ENCODE measurements around the gene CTCF.

Gene CTCF

GRCh38 chr16:67663877-67664222 is 101.5 kb downstream of the CTCF start:
- no peak for DNase-seq (ENCODE audit: low read depth in 2 of 2)

DNA sequence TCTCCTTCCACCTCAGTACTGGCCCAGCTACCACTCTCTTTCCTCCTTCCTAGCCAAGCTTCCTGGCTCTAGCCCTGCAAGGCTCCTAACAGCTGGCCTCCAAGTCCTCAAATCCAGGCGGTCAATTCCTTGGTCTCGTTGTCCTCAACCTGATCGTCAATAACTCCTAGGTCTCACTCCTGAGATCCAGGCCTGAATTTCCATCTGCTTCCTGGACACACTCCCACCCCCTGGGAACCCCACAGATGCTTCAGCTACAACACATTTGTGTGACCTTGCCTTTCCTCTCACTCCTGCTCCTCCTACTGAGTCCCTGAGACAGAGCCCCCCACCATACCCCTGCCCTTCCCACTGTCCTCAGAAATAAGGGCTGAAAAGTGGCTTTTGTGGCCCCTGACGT is 101.9 kb downstream of the CTCF start:
- no peak for DNase-seq (ENCODE audit: low read depth in 2 of 2)

DNA sequence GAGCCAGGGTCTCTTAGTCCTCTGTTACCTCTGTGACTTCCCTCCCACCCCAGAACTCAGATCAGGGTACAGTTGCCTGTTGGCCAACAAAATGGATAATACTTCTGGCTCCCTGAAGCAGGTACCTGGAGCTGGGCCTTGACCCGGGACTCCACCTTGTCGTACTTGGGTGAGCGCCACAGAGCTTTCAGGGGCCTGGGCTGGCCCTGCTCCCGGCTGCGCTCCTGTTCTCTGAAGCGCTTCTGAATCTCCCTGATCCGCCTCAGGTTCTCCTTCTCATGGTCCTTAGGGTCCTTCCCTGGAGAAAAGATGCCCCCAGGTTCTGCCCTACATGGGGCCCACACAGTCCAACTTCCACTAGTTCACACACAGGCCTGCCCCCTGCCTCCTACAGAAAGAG is 102.5 kb downstream of the CTCF start:
- DNase-seq (ENCODE audit: low read depth in 2 of 2), result no peak

DNA sequence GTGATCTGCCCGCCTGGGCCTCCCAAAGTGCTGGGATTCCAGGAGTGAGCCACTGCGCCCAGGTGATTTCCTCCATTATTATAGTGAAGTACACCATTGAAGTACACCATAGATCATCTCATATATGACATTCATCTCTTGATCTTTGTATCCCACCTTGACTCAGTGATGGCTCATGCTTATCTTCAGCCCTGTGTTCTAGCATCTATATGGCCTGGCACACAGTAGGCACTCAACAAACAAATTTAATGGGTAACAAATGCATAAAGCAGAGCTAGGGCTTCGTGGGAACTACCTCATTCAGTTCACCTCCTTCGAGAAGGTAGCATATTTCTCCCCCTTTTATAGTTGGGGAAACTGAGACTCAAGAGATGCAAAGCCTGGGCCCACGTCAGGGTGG is 103.3 kb downstream of the CTCF start:
- no peak for DNase-seq (ENCODE audit: low read depth in 2 of 2)

DNA sequence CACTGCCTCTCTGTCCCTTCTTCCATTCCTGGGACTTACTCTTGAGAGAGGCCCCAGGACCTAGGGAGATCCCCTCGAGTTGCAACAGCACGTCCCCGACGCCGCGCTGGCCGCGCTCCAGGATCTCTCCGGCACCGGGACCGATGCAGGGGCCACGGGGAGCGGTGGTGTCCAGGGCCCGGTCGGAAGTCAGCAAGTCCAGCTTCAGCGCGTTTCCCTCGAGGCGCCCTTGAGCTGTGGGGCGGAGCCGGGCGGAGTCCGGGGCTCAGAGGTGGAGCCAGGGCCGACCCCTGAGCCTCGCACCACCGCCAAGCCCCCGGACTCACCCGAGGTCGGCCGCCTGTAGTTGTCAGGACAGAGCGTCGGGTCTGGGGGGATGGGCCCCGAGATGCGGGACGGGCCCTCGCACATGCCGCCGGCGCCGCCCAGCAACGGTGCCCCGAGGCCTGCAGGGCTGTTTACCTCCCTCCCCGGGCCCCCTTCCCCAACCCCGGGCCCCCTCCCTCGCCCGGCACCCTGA is 103.8 kb downstream of the CTCF start:
- DNase-seq (ENCODE audit: low read depth in 2 of 2), result no peak

DNA sequence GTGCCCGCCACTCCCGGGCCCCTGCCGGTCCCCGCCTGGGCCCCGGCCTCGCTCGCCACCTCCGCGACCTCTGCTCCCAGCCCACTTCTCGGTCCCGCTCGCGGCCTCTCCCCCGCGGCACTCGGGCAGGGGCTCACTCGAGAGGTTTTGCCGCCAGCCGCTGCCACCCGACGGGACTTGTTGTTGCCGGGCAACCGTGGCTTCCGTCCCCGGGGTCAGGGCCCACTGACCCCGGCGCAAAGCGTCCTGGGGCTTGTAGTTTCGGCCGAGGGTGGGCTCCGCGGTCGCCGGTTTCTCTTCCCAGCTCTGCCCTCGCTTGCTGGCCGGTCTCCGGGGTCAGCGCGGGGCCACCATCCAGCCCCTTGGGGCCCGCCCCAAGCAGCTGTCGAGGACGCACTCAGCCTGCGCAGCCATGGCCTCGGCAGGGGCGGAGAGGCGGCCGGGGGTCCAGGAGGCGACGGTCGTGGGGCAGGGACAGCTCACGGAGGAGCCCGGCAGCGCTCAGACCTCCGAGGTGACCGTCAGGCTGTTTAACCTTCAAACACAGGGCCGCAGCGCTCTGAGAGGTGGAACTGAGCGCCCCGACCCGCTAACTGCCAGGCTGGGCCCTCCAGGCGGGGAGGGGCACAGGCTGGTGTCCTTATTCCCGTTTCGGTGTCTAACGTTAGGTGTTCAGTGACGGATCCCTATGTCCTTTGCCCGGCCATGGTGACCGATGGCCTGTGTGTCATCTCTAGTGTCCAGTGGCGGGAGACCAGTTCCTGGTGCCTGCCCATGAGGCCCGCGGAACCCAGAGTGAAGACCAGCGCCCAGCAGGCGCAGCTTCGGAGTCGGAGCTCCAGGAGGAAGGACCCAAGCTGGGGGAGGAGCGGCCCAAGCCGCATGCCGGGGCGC is 104.5 kb downstream of the CTCF start, which contains the start of the genes C16orf86 and ENKD1:
Gene C16orf86 (plus strand): TSS at position 256 of the 894 bp plus-strand sequence. CDS start 157 bp downstream, at position 413.
Gene ENKD1 (minus strand): TSS at position 192 of the 894 bp plus-strand sequence. CDS start 308 bp downstream, outside the sequence.
- peak; percentile 61 to 71 for DNase-seq (ENCODE audit: low read depth in 2 of 2)

DNA sequence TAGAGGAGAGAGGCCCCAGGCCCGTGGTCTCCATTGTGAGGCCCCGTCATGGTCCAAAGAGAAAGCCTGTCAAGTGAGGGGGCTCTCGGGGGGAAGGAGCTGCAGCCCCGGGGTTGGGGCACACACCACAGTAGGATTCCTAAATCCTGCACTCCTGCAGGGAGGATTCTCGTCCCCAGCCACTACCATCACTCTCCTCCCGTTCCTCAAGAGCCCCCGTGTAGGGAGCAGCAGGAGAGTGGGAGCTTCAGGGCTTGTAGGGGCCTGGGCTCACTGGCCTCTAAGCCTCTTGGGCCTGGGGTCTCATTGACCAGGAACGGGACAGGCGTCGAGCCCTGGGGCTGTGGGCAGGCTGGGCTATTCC is 105.1 kb downstream of the CTCF start:
- DNase-seq (ENCODE audit: low read depth in 2 of 2), result no peak

DNA sequence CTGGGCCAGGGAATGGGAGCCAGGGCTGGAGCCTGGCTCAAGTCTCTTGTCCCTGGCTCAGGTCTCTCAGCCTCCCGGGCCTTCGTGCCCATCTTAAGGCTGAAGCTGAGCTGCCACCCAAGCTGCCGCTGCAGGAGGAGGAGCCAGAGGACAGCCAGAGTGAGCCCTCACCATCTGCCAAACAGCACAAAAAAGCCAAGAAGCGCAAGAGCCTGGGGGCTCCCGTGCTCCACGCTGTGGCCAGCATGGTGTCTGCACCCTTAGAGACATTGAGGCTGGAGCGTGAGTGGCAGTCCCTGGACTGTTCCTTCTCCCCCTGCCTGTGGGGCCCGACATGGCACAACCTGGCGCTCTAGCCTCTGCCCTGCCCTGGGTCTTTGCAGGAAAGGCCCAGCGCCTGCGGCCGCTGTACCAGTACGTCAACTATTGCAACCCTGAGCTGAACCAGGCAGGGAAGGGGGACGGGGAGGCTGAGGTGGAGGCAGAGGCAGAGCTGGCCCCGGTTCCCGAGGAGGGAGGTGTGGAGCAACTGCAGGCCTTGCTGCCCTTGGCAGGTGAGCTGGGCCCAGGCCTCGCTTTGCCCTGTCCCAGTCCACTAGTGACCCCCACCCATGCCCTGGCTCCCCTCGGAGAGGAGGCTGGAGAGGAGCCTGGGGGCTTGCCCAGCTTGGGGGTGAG is 105.6 kb downstream of the CTCF start:
- peak; percentile 65 to 69 for DNase-seq (ENCODE audit: low read depth in 2 of 2)

DNA sequence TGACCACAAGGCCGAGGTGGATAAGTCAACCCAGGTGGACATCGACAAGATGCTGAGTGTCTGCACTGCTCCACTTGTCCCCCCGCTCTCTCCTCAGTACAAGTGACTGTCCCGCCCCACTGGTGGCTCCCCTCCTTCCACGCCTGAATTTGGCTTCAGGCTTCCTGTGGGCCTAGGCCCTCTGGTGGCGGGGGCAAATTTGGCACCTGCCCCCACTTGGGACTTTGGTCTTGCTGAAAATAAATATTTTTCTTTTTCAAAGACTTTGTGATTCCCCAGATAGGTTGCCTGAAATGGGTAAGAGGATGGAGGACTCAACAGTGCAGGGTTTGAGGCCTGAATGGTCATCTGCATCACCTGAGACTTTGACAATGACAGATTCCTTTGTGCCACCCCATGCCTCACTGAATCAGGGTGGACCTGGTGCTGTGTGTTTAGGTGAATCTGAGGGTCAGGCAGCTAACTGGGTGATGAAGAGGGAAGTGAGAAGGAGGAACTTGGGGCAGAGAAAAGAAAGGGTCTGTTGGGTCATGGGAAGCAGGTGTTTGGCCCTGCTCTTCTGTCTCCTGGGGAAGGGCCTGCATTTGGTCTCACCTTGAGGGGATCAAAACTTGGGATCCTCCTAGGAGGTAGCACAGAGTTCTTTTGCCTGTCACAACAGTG is 106.3 kb downstream of the CTCF start:
- no peak for DNase-seq (ENCODE audit: low read depth in 2 of 2)

- DNase-seq (ENCODE audit: low read depth in 2 of 2), result no peak
Measured at GRCh38 chr16:67669499-67670101, 107.3 kb downstream of the CTCF start.

GRCh38 chr16:67672306-67672705 is 110.0 kb downstream of the CTCF start:
- no peak for DNase-seq (ENCODE audit: low read depth in 2 of 2)

GRCh38 chr16:67672739-67673662 is 110.7 kb downstream of the CTCF start:
- DNase-seq (ENCODE audit: low read depth in 2 of 2), result no peak

DNA sequence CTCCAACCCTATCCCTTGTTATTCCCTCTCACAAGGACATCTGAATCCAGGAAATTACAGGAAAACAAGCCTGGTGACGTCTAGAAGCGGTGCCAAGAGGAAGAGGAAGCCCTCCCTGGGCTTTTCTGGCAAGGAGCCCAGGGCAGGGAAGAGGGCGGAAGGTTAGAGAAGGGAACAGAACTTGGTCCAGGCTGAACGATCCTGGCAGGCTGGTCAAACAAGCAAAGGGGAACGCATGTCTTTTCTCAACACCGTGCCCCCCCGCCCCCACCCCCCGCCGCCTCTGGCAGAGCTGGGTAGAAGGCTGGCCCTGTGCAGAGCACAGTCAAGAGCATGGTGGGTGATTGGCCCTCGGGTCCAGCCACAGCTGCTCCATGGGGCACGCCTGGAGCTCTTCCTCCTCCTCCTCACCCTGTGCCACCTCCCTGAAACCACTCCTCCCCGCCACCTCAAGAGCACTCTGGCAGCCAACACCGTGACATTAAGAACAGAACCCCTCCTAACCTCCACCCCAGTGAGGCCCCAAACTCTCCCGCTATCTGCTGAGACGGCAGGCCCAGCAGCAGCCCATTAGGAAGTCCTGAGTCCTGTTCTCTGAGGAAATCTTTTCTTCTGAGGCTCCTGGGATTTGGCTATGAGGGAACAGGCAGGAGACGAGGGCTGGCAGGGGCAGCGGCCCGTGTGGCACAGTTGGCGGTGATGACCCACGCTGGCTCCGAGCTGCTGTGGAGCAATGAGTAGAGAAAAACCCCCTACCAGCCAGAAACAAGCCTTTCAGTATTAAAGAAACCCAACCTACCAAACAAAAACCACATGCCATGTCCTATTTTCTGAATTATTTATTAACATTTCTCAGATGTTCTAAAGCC is 111.6 kb downstream of the CTCF start:
- no peak for DNase-seq (ENCODE audit: low read depth in 2 of 2)

- no peak for DNase-seq (ENCODE audit: low read depth in 2 of 2)
Measured at GRCh38 chr16:67674851-67675578, 112.7 kb downstream of the CTCF start.

- DNase-seq (ENCODE audit: low read depth in 2 of 2), result no peak
Measured at GRCh38 chr16:67675579-67675935, 113.2 kb downstream of the CTCF start.

DNA sequence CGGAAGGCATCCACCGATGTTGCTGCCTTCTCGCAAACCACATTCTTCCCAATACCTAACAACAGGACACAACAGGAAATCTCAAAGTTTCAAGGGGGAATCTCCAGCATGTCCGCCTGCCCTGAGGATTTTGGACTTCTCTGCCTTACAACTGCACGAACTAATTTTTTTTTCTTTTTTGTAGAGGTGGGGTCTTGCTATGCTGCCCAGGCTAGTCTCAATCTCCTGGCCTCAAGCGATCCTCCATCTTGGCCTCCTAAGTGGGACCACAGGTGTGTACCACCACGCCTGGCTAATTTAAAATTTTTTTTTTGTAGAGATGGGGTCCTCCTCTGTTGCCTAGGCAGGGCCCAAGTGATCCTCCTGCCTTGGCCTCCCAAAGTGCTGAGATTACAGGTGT is 113.7 kb downstream of the CTCF start:
- DNase-seq (ENCODE audit: low read depth in 2 of 2), result no peak

DNA sequence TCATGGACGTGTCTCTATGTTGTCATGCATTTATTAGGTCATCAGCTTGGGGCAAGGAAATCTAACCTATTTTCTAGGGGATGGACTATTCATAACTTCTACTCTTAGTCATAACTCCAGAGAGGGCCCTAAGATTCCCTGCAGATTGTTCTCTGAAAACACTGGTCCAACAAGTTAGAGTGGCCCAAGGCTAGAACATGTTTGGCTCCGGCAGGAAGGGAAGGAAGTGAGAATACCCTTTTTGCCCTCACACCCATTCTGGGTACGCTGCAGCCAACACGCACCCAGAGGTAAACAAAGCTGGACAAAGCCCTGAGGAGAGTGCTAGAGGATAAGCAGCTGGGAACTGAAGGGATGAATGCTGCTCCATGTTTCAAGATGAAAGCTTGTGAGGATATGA is 114.2 kb downstream of the CTCF start:
- DNase-seq (ENCODE audit: low read depth in 2 of 2), result no peak

DNA sequence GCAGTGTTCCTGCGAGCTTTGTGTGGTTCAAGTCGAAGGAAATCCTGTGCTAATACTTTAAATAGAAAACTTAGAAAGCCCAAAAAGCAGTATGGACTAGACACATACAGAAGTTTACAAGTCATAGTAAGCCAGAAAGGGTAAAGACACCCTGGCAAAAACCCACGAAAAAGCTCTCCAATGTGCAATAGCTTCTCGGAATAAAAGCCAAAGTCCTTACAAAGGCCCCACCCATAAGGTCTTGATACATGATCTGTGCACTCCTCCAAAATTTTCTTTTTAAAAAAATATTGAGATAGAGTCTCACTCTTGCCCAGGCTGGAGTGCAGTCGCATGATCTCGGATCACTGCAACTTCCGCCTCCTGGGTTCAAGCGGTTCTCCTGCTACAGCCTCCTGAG is 114.6 kb downstream of the CTCF start:
- DNase-seq (ENCODE audit: low read depth in 2 of 2), result no peak

GRCh38 chr16:67677712-67678111 is 115.4 kb downstream of the CTCF start:
- no peak for DNase-seq (ENCODE audit: low read depth in 2 of 2)

All from activated CD4-positive, alpha-beta T cell treated with anti-CD3 and anti-CD28 coated beads for 24 hours (primary cell).